K562 (cell line): ENCODE results near the gene KMT2C. TPM values are rescaled to one million over a fixed set of nuclear protein-coding genes. Genes with fewer than 3 reads are reported as not detected.
"Not testable (repeated sequence)": the region's sequence is repeated elsewhere in the genome, so short reads cannot be mapped to it uniquely, and the experiment has no call there.

Experiments used
- ATAC-seq: fragments of 200-7000 bp; cut with Tn5 transposase; 3 replicates; pipeline ENCODE4 v1.9.1; 2020; ENCODE audit warnings: moderate library complexity
- BruUV-seq: library from RNA; stranded (reverse); fragments of 400-500 nt; replicated peaks from 2 replicates; lab custom pipeline; 2021; lab: Mats Ljungman, UMichigan
- CTCF ChIA-PET: fragments of 300-600 bp; formaldehyde crosslinking; extraction: SDS; loops from one replicate; lab custom pipeline; 2021; ENCODE audit warnings: low intra/inter-chr PET ratio; lab: Yijun Ruan, JAX
- POLR2A ChIA-PET: fragments of 300-600, 350-650 bp; sonication (Branson Sonifier 250); formaldehyde crosslinking; extraction: SDS; loops from one replicate; lab custom pipeline; 2021; ENCODE audit warnings: antibody characterized with exemption, inconsistent platforms; lab: Yijun Ruan, JAX
- DNase-seq, 4 experiments: peaks; one replicate each; pipeline versions ENCODE4 v3.0.0 to v3.0.0-alpha.2; 2011 to 2018; ENCODE audit warnings: low spot score in 3 of 4, mixed read lengths in 3 of 4; ENCODE audit errors: extremely low read depth in 1 of 4
- FAIRE-seq: peaks from 2 replicates; lab custom pipeline; 2011; peaks lifted over from hg19 to GRCh38; lab: Jason Lieb, UNC
- H2AFZ ChIP-seq: 2 replicates; pipeline ENCODE4 v1.6.0; 2011; ENCODE audit warnings: low read depth, low read length, control low read depth, inconsistent platforms
- H3K27ac ChIP-seq: fragments of 200-600 bp; 3 replicates; pipeline ENCODE4 v1.8.0; 2011; ENCODE audit warnings: low read depth, mild to moderate bottlenecking, control low read depth, inconsistent platforms, low read length, moderate library complexity, mixed read lengths; ENCODE audit errors: extremely low read depth
- H3K27me3 ChIP-seq, 2 experiments: fragments of 300-600 bp in 1 of 2; 2 replicates in 1 of 2; 3 replicates in 1 of 2; pipeline versions ENCODE4 v1.6.0 to v1.8.0; 2011; ENCODE audit warnings: inconsistent platforms in 2 of 2, low read length in 2 of 2, mild to moderate bottlenecking in 1 of 2, mixed read lengths in 1 of 2, moderate library complexity in 1 of 2; ENCODE audit not compliant: control insufficient read depth in 2 of 2, insufficient read depth in 2 of 2
- H3K36me3 ChIP-seq: fragments of 300-600 bp; 3 replicates; pipeline ENCODE4 v1.8.0; 2011; ENCODE audit warnings: mild to moderate bottlenecking, low read length, inconsistent platforms; ENCODE audit not compliant: control insufficient read depth, insufficient read depth
- H3K4me1 ChIP-seq, 2 experiments: fragments of 200-600 bp in 1 of 2; replicated peaks in 1 of 2; 2 replicates in 1 of 2; 3 replicates in 1 of 2; pipeline versions ENCODE4 v1.5.1 to v1.8.0; 2011; ENCODE audit warnings: inconsistent platforms in 2 of 2, low read length in 2 of 2, mild to moderate bottlenecking in 1 of 2, mixed read lengths in 1 of 2, moderate library complexity in 1 of 2; ENCODE audit not compliant: control insufficient read depth in 2 of 2, insufficient read depth in 2 of 2
- H3K4me2 ChIP-seq: 2 replicates; pipeline ENCODE4 v1.6.1; 2011; ENCODE audit warnings: low read length, control low read depth, inconsistent platforms, mixed read lengths; ENCODE audit not compliant: insufficient read depth
- H3K4me3 ChIP-seq: fragments of 200-600 bp; sonication (generic), shearing (Covaris generic); 2 replicates; pipeline ENCODE4 v1.5.1; 2016; ENCODE audit warnings: control low read depth, inconsistent platforms
- H3K79me2 ChIP-seq: fragments of 200-600 bp; 3 replicates; pipeline ENCODE4 v1.8.0; 2011; ENCODE audit warnings: low read length, inconsistent platforms; ENCODE audit not compliant: control insufficient read depth, insufficient read depth
- H3K9ac ChIP-seq, 2 experiments: 2 replicates each; pipeline versions ENCODE4 v1.6.0 to v1.6.1; 2011; ENCODE audit warnings: low read depth in 2 of 2, low read length in 2 of 2, control low read depth in 1 of 2, inconsistent platforms in 1 of 2, mild to moderate bottlenecking in 1 of 2, mixed read lengths in 1 of 2; ENCODE audit not compliant: insufficient read depth in 1 of 2
- H3K9me1 ChIP-seq: one replicate; pipeline ENCODE4 v1.6.0; 2011; ENCODE audit warnings: inconsistent platforms, mild to moderate bottlenecking, low read length, moderate library complexity; ENCODE audit not compliant: control insufficient read depth, insufficient read depth
- H3K9me3 ChIP-seq: replicated peaks from 2 replicates; pipeline ENCODE4 v1.5.1; 2011; ENCODE audit warnings: low read depth, low read length, inconsistent platforms; ENCODE audit not compliant: control insufficient read depth, insufficient read depth
- H4K20me1 ChIP-seq: replicated peaks from 2 replicates; pipeline ENCODE4 v1.6.1; 2011; ENCODE audit warnings: low read length, inconsistent platforms, mixed read lengths; ENCODE audit not compliant: control insufficient read depth, insufficient read depth
- ATF7 ChIP-seq: fragments of 450-650 bp; IDR thresholded peaks from 2 replicates; pipeline ENCODE4 v1.7.1; 2014; ENCODE audit warnings: mild to moderate bottlenecking, moderate library complexity
- CREM ChIP-seq: IDR thresholded peaks from 2 replicates; pipeline ENCODE4 v1.6.1; 2014; ENCODE audit warnings: antibody characterized with exemption, low read depth
- DACH1 ChIP-seq: fragments of 450-650 bp; IDR thresholded peaks from 2 replicates; pipeline ENCODE4 v1.6.1; 2018; ENCODE audit not compliant: partially characterized antibody
- FOXM1 ChIP-seq, 2 experiments: fragments of 450-650 bp in 1 of 2; sonication (generic) in 1 of 2; formaldehyde crosslinking in 1 of 2; IDR thresholded peaks; 2 replicates each; pipeline versions ENCODE4 v1.6.1 to v1.9.0; 2017 to 2022; ENCODE audit warnings: low read depth in 2 of 2, mild to moderate bottlenecking in 2 of 2, missing genetic modification reagents in 1 of 2, moderate library complexity in 1 of 2
- HDAC1 ChIP-seq, 2 experiments: fragments of 450-650 bp; IDR thresholded peaks; 2 replicates each; pipeline ENCODE4 v1.6.1; 2016 to 2017; ENCODE audit warnings: inconsistent platforms in 1 of 2, mild to moderate bottlenecking in 1 of 2, moderate library complexity in 1 of 2
- MAZ ChIP-seq, 2 experiments: fragments of 450-650 bp in 1 of 2; sonication (generic) in 1 of 2; formaldehyde crosslinking; IDR thresholded peaks in 1 of 2; conservative IDR thresholded peaks in 1 of 2; 2 replicates each; pipeline versions ENCODE4 v1.4.0 to v1.5.0; 2020; ENCODE audit warnings: mild to moderate bottlenecking in 1 of 2, missing genetic modification reagents in 1 of 2
- MYNN ChIP-seq, 2 experiments: sonication (generic); formaldehyde crosslinking in 1 of 2; IDR thresholded peaks; 2 replicates each; pipeline versions ENCODE4 v1.5.0 to v1.6.1; 2016 to 2020; ENCODE audit warnings: antibody characterized with exemption in 1 of 2, missing genetic modification reagents in 1 of 2
- SMARCA4 ChIP-seq: fragments of 450-650 bp; IDR thresholded peaks from 2 replicates; pipeline ENCODE4 v1.6.1; 2016
- TAF9B ChIP-seq: fragments of 450-650 bp; IDR thresholded peaks from 2 replicates; pipeline ENCODE4 v1.6.1; 2018; ENCODE audit warnings: mild to moderate bottlenecking; ENCODE audit not compliant: partially characterized antibody
- TBL1XR1 ChIP-seq, 2 experiments: IDR thresholded peaks; 2 replicates each; pipeline ENCODE4 v1.6.1; 2012; ENCODE audit warnings: improper control_type of control experiment in 2 of 2, low read length in 2 of 2, mild to moderate bottlenecking in 1 of 2
- THAP7 ChIP-seq: fragments of 250-450 bp; sonication (Bioruptor Pico); IDR thresholded peaks from 2 replicates; pipeline ENCODE4 v1.5.0; 2021
- VEZF1 ChIP-seq: fragments of 200-800 bp; sonication (Bioruptor generic); IDR thresholded peaks from 2 replicates; pipeline ENCODE4 v1.6.1; 2017; ENCODE audit warnings: missing genetic modification characterization, missing compliant biosample characterization
- ZBTB43 ChIP-seq: sonication (generic); formaldehyde crosslinking; IDR thresholded peaks from 2 replicates; pipeline ENCODE4 v1.8.0; 2023; ENCODE audit warnings: mild to moderate bottlenecking, missing genetic modification reagents
- ZNF197 ChIP-seq: fragments of 200-800 bp; sonication (Bioruptor generic); IDR thresholded peaks from 2 replicates; pipeline ENCODE4 v1.6.1; 2016; ENCODE audit warnings: low read depth, missing genetic modification characterization, missing compliant biosample characterization
- ZNF717 ChIP-seq: fragments of 250-450 bp; sonication (Bioruptor Pico); IDR thresholded peaks from 2 replicates; pipeline ENCODE4 v1.5.0; 2021
- WGBS: fragments of 100-300 bp; shearing (Covaris generic); methylation state at CpG from one replicate; pipeline ENCODE4 v1.1.6; 2016; ENCODE audit warnings: low coverage, mixed read lengths; ENCODE audit not compliant: insufficient coverage; ENCODE audit errors: missing lambda C conversion rate; 5-methylcytosine and 5-hydroxymethylcytosine counted together
- in situ Hi-C: fragments of 300-500 bp; cut with MboI; formaldehyde crosslinking; loops from 4 replicates; pipeline ENCODE4 v1.15.0; 2018; ENCODE audit warnings: inconsistent platforms, mixed read lengths
- intact Hi-C: fragments of 100-400 bp; cut with micrococcal nuclease; formaldehyde crosslinking; loops from 2 replicates; pipeline ENCODE4 v1.14.2; 2022
- polyA plus RNA-seq, 8 experiments: library from polyadenylated mRNA; depleted of rRNA in 4 of 8; stranded (reverse) in 5 of 8; unstranded in 3 of 8; fragments of >200 nt; fragmentation: Nextera tagmentation in 2 of 8; fragmentation: Illumina TruSeq in 1 of 8; extraction: Ambion mirVana in 2 of 8; extraction: Trizol in 1 of 8; gene quantifications; 2 replicates each; pipeline versions ENCODE4 v1.2.1 to v1.2.3, GENCODE V29; 2011 to 2014; ENCODE audit warnings: inconsistent platforms in 1 of 8, missing spikeins in 1 of 8
- total RNA-seq, 7 experiments: library from RNA; depleted of rRNA in 6 of 7; stranded (reverse); fragments of >200 nt in 6 of 7; fragmentation: Illumina TruSeq in 2 of 7; extraction: Trizol in 2 of 7; gene quantifications; 2 replicates each; pipeline versions ENCODE4 v1.2.1 to v1.2.3, GENCODE V29; 2011 to 2021; ENCODE audit warnings: low replicate concordance in 1 of 7

KMT2C gene
- total and polyA plus RNA-seq, 9 of the 15 experiments (the other 6 are each of a cell fraction or from before 2014, with no cell fraction given) = 4.9 to 67.8 (median 27.1) TPM

GRCh38 chr7:152433721-152434490, 1.9 kb downstream of the KMT2C start:
- intact Hi-C loops = loop anchor here (1.0 to 5.0 kb wide), 3 partner anchors 29 to 93 kb away; no protein-coding TSS in a partner anchor
- 7% methylated on average over 15 of the region's 15 CpGs for WGBS
- TSS peak; percentile 42 for BruUV-seq
- DNase-seq (peak in 1 of 4 experiments; percentile 93), FAIRE-seq (peak; percentile 86), ATAC-seq (peak; percentile 75)
- ChIA-PET CTCF (interaction anchor here (1.0 kb wide), 1 partner anchor 273 kb away, joined by 4 read pairs; no protein-coding TSS in a partner anchor), POLR2A (interaction anchor here (0.6 to 2.0 kb wide), 5 partner anchors 17 to 187 kb away, joined by 3 to 6 read pairs (median 3); no protein-coding TSS in a partner anchor)
- Histone ChIP-seq H3K4me2 (peak overlapping the region; percentile 97), H3K9ac (peak overlapping the region; percentile 91 to 93), H3K27ac (peak overlapping the region; percentile 94), H3K4me3 (peak overlapping the region; percentile 97), H4K20me1 (peaks cover 15% of the 10 kb centered on the region; the same call in 1 of the 2 replicates), H2AFZ (peak overlapping the region; percentile 53; the same call in 1 of the 2 replicates), H3K79me2 (peaks cover 67% of the 10 kb centered on the region), H3K4me1 (peaks cover 20 to 22% of the 10 kb centered on the region in 2 experiments; a peak in 4 of 5 replicates)
- in situ Hi-C loops; H3K9me1 ChIP-seq; H3K9me3 ChIP-seq; H3K27me3 ChIP-seq; H3K36me3 ChIP-seq; TF ChIP-seq FOXM1 (CRISPR knock-in tag; IDR thresholded peaks at IDR 0.05; ENCODE audit: low read depth); MYNN (CRISPR knock-in tag; IDR thresholded peaks at IDR 0.05): not testable (repeated sequence)
- TF ChIP-seq TAF9B = peak; percentile 24
- TF ChIP-seq VEZF1 = peak; percentile 70
- 0 out of 2 replicates have a peak, but pooled peaks have one; percentile 29 for TF ChIP-seq THAP7 (CRISPR knock-in tag)
- peak; percentile 14; the same call in 1 of the 2 replicates for TF ChIP-seq SMARCA4
- TF ChIP-seq ZNF717 (CRISPR knock-in tag) = 0 out of 2 replicates have a peak, but pooled peaks have one; percentile 62
- TF ChIP-seq MAZ (CRISPR knock-in tag; conservative IDR thresholded peaks at IDR 0.05 in 1 of 2, IDR thresholded peaks at IDR 0.05 in 1 of 2) = peak in 1 of 2 experiments; percentile 45; a peak in 1 of 4 replicates
- peak; percentile 84 for TF ChIP-seq ATF7
- TF ChIP-seq TBL1XR1 (IDR thresholded peaks at IDR 0.05; ENCODE audit: low read length in 2 of 2) = 0 out of 4 replicates have a peak, but pooled peaks of 1 of the 2 experiments have one; percentile 20
- TF ChIP-seq FOXM1 (IDR thresholded peaks at IDR 0.05; ENCODE audit: low read depth) = 0 out of 2 replicates have a peak, but pooled peaks have one; percentile 8
- peak; percentile 52 for TF ChIP-seq DACH1
- TF ChIP-seq ZNF197 = peak; percentile 87; the same call in 1 of the 2 replicates
- peak in 1 of 2 experiments; percentile 34; a peak in 1 of 4 replicates for TF ChIP-seq HDAC1 (IDR thresholded peaks at IDR 0.05)
- peak; percentile 96 for TF ChIP-seq MYNN (IDR thresholded peaks at IDR 0.05)
- peak; percentile 80 for TF ChIP-seq CREM
- TF ChIP-seq ZBTB43 (CRISPR knock-in tag) = peak; percentile 99
